Retinal pigment epithelial cell (primary cell): Measurements from ENCODE around the gene PRL.
A peak's percentile ranks its signal among the peaks of the same experiment; 100 is the strongest.

Experiments
- DNase-seq: peaks from one replicate; pipeline ENCODE4 v3.0.0-alpha.2; 2010; ENCODE audit warnings: low read depth
- H3K4me3 ChIP-seq: 2 replicates; pipeline ENCODE4 v1.5.1; 2011; ENCODE audit warnings: mild to moderate bottlenecking, low read length, control low read depth, moderate library complexity
- CTCF ChIP-seq: conservative IDR thresholded peaks from 2 replicates; pipeline ENCODE4 v1.5.1; 2011; ENCODE audit warnings: low read depth, low read length, control low read depth, inconsistent platforms

The PRL gene

GRCh38 chr6:22328474-22328873, 31.6 kb upstream of the PRL start:
- DNase-seq: no peak
- no peak for TF ChIP-seq CTCF
- H3K4me3 ChIP-seq: no peak overlapping the region

GRCh38 chr6:22327881-22328280, 31.0 kb upstream of the PRL start:
- no peak for DNase-seq
- H3K4me3 ChIP-seq: no peak overlapping the region
- TF ChIP-seq CTCF: no peak

GRCh38 chr6:22326500-22326899, 29.7 kb upstream of the PRL start:
- no peak for DNase-seq
- no peak for TF ChIP-seq CTCF
- H3K4me3 ChIP-seq: no peak overlapping the region

GRCh38 chr6:22325481-22325880, 28.6 kb upstream of the PRL start:
- no peak overlapping the region for H3K4me3 ChIP-seq
- DNase-seq: no peak
- no peak for TF ChIP-seq CTCF

- no peak for TF ChIP-seq CTCF
These were observed 27.0 kb upstream of the PRL start for GRCh38 chr6:22323848-22324247.

GRCh38 chr6:22322103-22323030, 25.5 kb upstream of the PRL start:
- no peak overlapping the region for H3K4me3 ChIP-seq
- DNase-seq: no peak
- TF ChIP-seq CTCF: no peak

More at GRCh38 chr6:22323848-22324247, 27.0 kb upstream of the PRL start:
- no peak overlapping the region for H3K4me3 ChIP-seq
- DNase-seq: no peak

- no peak overlapping the region for H3K4me3 ChIP-seq
- DNase-seq: peak; percentile 87
- TF ChIP-seq CTCF: no peak
These were observed 23.9 kb upstream of the PRL start for GRCh38 chr6:22320750-22321149.
